GM18526 (cell line): ENCODE measurements around the gene MAPK11.

ENCODE experiments used
- POLR2A ChIP-seq: IDR thresholded peaks from 3 replicates; pipeline ENCODE4 v1.6.1; 2011; ENCODE audit not compliant: insufficient read length; ENCODE audit errors: extremely low read depth

MAPK11 gene

GRCh38 chr22:50277761-50278160 lies 7.6 kb upstream of the MAPK11 start:
- no peak for TF ChIP-seq POLR2A

GRCh38 chr22:50276143-50276542 lies 6.0 kb upstream of the MAPK11 start:
- no peak for TF ChIP-seq POLR2A

GRCh38 chr22:50275181-50276055 lies 5.2 kb upstream of the MAPK11 start:
- TF ChIP-seq POLR2A = no peak

- no peak for TF ChIP-seq POLR2A
Measured at GRCh38 chr22:50274771-50275170, 4.6 kb upstream of the MAPK11 start.

GRCh38 chr22:50274311-50274710 lies 4.1 kb upstream of the MAPK11 start:
- TF ChIP-seq POLR2A = no peak

- TF ChIP-seq POLR2A = no peak
Measured at GRCh38 chr22:50272044-50272802, 2.0 kb upstream of the MAPK11 start.

GRCh38 chr22:50271519-50271970 lies 1.4 kb upstream of the MAPK11 start:
- TF ChIP-seq POLR2A = no peak

- no peak for TF ChIP-seq POLR2A
Measured at GRCh38 chr22:50270666-50271394, 650 bp upstream of the MAPK11 start.

- TF ChIP-seq POLR2A = no peak
Measured at GRCh38 chr22:50269573-50269969, 609 bp downstream of the MAPK11 start.

GRCh38 chr22:50268655-50269113 lies 1.5 kb downstream of the MAPK11 start:
- no peak for TF ChIP-seq POLR2A

GRCh38 chr22:50267591-50268390 lies 2.4 kb downstream of the MAPK11 start:
- TF ChIP-seq POLR2A = no peak

GRCh38 chr22:50266994-50267393 lies 3.2 kb downstream of the MAPK11 start:
- no peak for TF ChIP-seq POLR2A

GRCh38 chr22:50264946-50265669 lies 5.1 kb downstream of the MAPK11 start:
- no peak for TF ChIP-seq POLR2A
